ENCODE data around the gene FSIP1.

FSIP1 gene

DNA sequence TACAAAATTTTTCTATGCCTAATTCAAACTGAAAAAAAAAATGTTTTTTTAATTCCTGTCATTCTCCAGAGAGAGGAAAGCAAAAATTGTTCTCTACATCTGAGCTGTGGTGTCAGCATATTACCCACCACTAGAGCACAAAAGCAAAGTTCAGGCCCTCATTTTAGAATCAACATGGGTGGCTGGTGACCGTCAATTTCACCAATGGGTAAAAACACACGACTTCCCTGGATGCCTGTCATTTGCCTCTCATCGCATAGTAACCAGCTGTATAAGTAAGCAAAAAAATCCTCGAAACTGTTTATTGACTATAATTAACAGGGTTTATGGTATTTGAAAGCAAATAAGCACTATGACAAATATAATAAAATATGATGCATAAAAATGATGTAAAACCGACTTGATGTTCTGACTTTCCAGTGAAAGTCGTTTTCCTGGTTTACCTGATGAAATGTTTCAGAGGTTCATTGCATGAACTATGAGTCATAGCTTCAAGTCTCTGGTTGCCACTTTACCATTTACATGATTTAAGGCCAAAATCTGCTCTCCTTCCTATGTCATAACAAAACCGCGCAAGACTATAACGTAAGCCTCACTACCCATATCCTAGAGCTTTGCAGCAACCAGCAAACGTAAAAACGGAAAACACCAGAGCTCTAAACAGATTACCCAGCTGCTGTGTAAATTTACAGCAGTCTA, 141.3 kb downstream of the FSIP1 start:
- DNase-seq: no peak

GRCh38 chr15:39640665-39641064, 142.0 kb downstream of the FSIP1 start:
- DNase-seq: no peak

DNA sequence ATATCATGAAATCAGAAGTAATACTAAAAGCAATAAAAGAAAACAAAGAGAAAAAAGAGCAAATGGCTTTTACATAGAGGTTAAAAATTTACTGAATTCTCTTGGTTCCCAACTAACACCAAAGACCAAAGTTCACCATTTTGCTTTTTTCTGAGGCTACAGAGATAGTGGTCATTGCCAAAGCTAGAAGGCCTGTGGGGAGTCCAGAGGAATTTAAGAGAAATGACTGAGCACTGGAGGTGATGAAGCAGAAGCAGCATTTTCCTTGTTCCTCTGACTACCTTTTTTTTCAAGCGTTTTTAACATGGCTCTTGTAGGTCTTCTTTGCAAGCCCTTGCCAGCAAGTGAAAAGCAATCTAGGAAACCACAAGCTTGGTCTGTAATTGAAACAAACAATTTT, 143.6 kb downstream of the FSIP1 start:
- no peak for DNase-seq

GRCh38 chr15:39638041-39638440, 144.6 kb downstream of the FSIP1 start:
- DNase-seq: no peak

DNA sequence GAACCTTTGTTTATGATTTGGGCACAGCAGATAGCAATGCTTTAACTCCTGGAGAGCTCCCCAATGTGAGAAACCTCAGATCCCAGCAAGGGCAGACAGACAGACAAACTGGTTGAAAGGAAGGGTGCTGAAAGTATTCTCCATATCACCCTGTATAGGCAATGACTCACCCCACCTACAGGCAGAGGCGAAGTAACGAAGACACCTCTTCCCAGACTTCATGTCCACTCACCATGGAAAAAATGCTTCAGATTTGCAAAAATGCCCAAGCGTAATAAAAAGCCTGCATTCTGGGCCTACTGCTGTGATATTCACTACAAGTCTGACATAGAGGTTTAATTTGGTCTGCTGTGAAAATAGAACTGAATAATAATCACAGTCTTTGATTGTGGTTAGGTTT, 151.3 kb downstream of the FSIP1 start:
- DNase-seq: no peak

DNA sequence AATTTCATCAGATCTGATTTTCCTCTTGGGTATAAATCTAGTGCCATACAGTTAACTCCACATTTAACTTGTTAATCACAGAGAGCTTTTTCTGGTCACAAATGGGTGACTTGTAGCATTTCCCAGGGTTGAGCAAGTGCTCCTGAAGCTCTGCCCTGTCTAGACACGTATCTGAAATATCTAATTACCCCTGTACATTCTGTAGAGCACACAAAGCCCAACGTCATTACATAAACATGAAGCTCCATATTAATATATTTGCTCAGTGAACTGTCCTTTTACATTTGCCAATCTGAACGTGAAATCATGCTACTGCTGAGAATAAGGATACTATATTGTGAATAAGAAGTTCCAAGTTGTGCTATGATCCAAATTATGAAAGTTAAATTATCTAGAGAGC, 152.7 kb downstream of the FSIP1 start:
- no peak for DNase-seq

GRCh38 chr15:39629371-39629770, 153.3 kb downstream of the FSIP1 start:
- peak; percentile 47 for DNase-seq

- no peak for DNase-seq
Measured at GRCh38 chr15:39628546-39629257, 153.9 kb downstream of the FSIP1 start.

DNA sequence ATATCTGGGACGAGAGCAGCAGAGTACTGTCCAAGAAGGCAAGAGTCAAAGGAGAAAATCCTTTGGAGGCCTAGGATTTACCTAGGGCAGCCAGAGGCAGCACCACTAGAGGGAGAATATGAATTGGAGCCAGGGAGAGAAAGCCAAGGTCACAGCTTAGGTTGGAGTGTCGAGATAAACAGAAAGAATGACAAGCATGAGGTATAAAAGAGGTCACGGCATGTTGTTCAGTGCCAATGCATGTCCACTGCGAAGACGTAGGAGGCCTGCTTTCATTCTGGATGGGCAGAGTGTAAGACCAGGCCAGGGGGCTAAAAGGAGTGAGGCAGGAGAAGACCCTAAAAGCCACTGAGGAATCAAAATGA, 154.5 kb downstream of the FSIP1 start:
- DNase-seq: no peak

DNA sequence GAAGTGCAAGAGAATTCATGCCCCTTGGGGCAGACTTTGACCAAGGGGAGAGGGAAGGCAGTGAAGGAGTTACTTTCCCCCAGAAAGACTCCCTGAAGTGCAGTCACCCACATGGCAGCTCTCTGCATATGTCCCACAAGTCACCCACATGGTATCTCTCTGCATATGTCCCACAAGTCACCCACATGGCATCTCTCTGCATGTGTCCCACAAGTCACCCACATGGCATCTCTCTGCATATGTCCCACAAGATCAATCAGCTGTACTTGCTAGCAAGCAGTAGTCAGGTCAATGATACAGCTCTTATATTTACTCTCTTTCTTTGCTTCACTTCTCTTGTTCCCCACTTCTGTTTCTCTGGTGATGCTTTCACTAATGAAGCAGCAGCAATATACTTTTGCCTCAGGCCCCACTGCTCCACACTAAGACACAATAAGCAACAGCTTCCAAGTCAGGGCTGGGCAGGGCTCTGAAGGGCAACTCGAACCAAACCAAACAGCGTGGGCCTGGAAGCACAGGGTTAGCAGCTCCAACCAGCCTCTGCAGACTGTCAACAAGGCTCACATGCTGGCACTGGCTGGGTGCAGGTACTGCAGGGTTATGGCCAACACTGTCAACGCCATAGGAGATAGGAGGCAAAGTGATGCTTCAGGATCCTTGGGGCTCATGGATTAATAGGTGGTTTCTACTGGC, 155.0 kb downstream of the FSIP1 start:
- DNase-seq: no peak

DNA sequence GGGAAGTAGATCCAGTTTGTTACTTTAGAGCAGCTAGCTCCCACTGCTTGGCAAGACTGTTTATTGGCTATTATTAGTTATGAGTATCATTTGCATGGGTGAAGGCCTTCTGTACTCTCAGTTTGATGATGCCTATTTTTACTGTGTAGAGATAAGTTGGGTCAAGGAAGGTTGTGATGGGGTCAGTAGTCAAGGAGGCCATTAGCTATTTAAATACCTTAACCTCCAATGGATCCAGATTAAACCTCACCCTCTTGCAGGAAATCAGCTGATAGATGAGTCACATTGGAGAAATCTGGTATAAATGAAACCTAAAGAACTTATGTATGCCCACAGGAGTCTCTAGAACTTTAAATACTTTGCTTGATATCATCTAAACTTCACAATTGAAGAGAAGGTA, 156.8 kb downstream of the FSIP1 start:
- DNase-seq: no peak

- DNase-seq: no peak
Measured at GRCh38 chr15:39625451-39625850, 157.2 kb downstream of the FSIP1 start.

DNA sequence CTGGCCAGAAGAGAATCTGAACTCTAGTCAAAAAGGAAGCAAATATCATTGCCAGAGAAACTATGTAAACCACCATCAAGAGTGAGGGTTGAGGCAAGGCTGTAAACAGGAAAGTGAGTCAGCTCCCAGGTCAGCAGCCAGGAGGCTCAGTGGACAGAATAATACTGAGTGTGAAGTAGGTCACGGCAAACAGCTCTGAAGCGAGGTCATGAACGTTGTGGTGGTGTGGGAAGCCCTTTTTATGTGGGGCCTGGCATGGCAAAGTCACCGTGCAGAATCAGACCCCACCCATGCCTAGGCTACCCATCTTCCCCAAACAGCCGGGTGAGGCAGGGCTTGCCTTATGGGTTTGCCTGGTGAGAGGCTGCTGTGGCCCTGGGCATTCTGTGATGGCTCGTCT, 157.8 kb downstream of the FSIP1 start:
- no peak for DNase-seq

GRCh38 chr15:39623529-39623931, 159.1 kb downstream of the FSIP1 start:
- no peak for DNase-seq

DNA sequence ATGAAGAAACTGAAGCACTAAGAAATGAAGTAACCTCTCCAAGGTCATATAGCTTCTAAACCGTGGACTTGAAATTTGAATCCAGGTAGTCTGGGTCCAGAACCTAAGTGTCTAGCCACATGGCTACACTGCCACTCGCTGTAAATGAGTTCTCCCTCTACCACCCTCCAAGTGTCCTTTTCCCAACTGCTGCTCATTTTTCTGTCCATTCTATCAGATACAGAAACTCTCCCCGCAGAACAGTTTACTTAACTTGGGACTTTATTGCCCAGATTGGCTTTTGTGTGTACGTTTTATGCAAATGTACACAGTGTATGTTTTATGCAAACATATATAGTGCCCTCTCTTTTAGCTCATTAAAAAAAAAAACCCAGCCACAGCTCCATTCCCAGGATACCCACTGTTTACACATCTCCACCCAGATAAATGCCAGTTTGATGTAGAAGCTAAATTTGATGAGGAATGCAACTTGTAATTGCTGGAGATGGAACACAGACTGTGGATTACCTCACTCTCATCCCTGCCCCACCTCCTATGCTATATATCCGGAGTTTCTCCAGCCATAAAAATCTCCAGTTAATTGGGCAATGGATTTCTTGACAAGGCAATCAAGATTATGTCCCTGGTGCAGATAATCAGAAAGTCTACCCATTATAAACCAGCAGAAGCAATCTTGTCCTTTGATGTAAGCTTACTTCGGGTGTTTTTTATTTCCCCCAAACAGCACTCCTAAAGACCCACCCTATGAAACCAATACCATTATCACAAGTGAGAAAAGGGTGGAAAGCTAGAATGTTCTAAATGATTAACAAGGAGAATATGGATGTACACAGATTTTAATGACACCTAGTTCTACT, 159.8 kb downstream of the FSIP1 start:
- DNase-seq: no peak

DNA sequence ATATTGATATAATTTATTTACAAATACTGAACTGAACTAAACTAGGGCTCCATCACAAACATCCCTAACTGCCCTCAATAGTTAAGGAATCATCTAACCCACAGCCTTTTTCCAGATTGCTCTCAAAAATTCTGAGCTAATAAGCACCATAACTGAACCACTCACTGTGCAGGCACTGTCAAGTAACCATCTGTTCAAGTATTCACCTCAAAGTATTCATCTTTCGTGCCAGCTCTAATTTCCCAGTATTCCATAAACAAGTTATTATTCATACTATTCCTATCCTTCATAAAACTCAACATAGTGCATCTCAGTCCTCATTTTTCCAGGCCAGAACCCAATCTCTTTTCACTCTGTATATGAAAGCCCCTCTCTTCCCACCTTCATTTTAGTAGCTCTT, 160.7 kb downstream of the FSIP1 start:
- DNase-seq: no peak

DNA sequence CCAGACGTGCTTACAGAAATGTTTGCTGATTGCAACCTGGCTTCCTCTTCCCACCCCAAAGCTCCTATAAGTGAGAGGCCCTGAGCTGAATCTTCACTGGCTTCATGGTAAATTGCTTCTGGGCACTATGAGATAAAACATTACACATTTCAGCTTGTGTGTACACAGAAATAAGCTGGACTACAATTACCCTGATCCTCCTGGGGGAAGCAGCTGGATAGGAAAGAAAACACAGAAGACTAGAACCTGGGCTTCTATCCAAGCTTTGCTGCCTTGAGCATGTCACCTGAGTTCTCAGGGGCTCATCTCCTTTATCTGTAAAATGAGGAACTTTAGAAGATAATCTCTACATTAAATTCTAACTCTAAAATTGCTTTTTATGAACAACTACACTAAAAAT, 161.4 kb downstream of the FSIP1 start:
- no peak for DNase-seq

DNA sequence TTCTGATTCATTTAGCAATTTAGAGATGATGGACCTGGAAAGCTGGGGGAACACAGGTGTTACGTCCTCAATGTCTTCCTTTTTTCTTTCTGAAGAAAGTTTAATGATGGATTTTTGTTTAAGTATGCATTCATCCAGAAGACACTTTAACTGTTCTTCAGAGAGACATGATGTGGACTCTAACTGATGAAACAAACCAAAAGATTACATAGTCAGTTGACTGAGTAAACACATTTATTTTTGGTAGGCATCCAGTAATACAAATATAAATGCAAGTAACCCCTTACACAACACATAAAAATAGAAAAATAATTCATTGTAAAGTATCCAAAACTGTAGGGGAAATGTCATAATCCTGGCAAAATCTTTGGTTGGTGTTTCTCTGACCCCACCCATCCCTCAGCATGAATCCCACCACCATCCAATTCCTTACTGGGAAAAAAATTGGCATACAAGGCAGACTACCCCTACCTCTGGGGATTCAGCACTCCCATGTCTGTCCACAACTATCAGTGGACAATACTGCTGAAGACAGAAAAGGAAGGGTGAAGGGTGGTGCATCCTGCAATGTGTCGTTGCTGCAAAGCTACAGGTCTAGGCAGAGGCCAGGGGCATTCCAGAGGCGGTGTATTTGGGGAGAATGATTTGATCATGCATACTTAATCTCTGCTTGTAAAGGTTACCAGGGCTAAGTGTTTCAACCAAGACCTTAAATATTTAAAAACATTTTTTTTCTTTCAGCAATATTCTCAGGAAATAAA, 164.4 kb downstream of the FSIP1 start:
- no peak for DNase-seq

DNA sequence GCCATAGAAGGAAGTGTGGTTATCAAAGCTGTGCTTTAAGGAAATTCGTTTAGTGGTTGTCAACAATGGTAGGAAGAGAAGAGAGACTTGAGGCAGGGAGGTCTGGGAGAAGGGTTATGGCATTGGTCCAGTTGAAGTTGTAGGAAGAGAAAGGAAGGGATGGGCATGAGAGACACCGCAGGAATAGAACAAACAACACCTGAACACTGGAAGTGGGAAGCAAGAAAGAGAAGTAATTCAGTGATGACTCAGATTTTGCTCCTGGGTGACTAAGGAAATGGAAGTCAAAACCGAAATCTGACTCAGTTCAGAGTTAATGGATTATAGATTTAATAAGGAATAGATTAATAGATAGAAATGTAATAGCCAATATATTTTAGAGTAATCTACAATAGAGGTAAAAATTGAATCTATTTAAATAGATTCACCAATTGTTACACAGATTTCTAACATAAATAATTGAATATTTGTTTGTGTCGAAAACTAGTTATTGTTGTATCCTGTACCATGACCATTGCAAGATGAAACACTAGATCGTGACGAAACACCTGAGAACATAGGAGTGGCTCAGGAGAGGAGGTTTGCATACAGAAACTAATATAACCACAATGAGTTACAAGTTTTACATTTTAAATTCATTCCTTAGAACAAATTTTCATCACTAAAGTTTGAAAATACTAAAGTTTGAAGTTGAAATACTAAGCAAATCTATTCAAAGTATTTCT, 165.7 kb downstream of the FSIP1 start:
- DNase-seq: no peak

GRCh38 chr15:39613861-39614260, 168.8 kb downstream of the FSIP1 start:
- DNase-seq: no peak

DNA sequence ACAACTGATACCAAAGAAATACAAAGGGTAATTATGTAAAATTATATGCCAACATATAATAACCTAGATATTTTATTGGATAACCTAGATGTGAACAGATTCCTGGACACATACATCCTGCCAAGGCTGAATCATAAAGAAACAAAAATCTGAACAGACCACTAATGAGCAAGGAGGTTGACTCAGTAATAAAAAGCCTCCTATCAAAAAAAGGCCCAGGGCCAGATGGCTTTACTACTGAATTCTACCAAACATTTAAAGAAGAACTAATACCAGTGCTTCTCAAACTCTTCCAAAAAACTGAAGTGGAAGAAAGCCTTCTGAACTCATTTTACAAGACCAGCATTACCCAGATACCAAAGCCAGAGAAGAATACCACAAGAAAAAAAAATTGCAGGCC, 169.4 kb downstream of the FSIP1 start:
- DNase-seq: no peak

- no peak for DNase-seq
Measured at GRCh38 chr15:39610665-39611064, 172.0 kb downstream of the FSIP1 start.
